Breast epithelium (tissue), 3 donors: Measurements from ENCODE around the gene SEMA3F.
A peak's percentile ranks its signal among the peaks of the same experiment; 100 is the strongest.

ENCODE experiments used
- POLR2A ChIP-seq: fragments of 450-650 bp; IDR thresholded peaks from one replicate; pipeline ENCODE4 v1.6.1; 2016; ENCODE audit warnings: antibody characterized with exemption, mild to moderate bottlenecking, moderate library complexity
- POLR2AphosphoS5 ChIP-seq, 3 donors: sonication (generic); formaldehyde crosslinking; IDR thresholded peaks; one replicate each; pipeline ENCODE4 v1.6.1; 2017; ENCODE audit warnings: antibody characterized with exemption in 3 of 3
- TF ChIP-seq, protein P1 (sequence below), 3 donors: fragments of 450-650 bp; IDR thresholded peaks; one replicate each; pipeline ENCODE4 v1.5.1; 2016 to 2017; ENCODE audit warnings: antibody characterized with exemption in 3 of 3, mild to moderate bottlenecking in 3 of 3, moderate library complexity in 3 of 3

DNA sequence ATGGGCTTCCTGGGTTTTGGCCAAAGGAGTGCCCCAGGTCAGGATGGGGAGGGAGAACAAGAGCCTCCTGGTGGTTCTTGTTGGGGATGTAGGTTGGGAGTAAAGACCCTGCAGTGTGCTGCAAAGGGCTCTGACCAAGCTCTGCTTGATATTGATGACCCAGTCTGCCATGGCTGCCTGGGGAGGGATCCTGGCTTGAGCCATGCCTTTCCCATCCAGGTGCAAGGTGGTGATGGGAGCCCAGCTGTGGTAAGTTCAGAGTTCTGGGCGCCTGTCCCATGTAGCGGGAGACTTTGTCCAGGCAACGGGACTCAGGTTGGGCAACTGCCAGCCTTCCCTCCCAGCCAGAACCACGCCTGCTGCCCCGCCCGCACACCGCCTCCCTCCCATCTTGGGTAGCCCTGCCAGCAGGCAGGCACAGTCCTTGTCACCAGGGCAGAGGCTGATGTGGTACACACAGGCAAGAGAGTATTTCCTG is 83.5 kb downstream of the SEMA3F start:
- TF ChIP-seq POLR2A (no peak), POLR2AphosphoS5 (IDR thresholded peaks at IDR 0.05) (peak in 2 of 3 donors; percentile 31 to 49)
- TF ChIP-seq, protein P1, sequence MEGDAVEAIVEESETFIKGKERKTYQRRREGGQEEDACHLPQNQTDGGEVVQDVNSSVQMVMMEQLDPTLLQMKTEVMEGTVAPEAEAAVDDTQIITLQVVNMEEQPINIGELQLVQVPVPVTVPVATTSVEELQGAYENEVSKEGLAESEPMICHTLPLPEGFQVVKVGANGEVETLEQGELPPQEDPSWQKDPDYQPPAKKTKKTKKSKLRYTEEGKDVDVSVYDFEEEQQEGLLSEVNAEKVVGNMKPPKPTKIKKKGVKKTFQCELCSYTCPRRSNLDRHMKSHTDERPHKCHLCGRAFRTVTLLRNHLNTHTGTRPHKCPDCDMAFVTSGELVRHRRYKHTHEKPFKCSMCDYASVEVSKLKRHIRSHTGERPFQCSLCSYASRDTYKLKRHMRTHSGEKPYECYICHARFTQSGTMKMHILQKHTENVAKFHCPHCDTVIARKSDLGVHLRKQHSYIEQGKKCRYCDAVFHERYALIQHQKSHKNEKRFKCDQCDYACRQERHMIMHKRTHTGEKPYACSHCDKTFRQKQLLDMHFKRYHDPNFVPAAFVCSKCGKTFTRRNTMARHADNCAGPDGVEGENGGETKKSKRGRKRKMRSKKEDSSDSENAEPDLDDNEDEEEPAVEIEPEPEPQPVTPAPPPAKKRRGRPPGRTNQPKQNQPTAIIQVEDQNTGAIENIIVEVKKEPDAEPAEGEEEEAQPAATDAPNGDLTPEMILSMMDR (IDR thresholded peaks at IDR 0.05): no peak
